Testis (tissue), 3 donors: ENCODE measurements around the gene PIR. TPM values are rescaled to one million over a fixed set of nuclear protein-coding genes. Genes with fewer than 3 reads are reported as not detected.

Experiments used
- DNase-seq: peaks from one replicate; pipeline ENCODE4 v3.0.0-alpha.2; 2019
- H3K27ac ChIP-seq, 2 donors: fragments of 200-600 bp; sonication (generic); one replicate each; pipeline ENCODE4 v1.5.1; 2019
- H3K27me3 ChIP-seq: fragments of 200-600 bp; sonication (generic); one replicate; pipeline ENCODE4 v1.5.1; 2019
- H3K36me3 ChIP-seq: fragments of 200-600 bp; sonication (generic); one replicate; pipeline ENCODE4 v1.5.1; 2017; ENCODE audit warnings: low read depth; ENCODE audit errors: missing control alignments
- H3K4me1 ChIP-seq: fragments of 200-600 bp; sonication (generic); one replicate; pipeline ENCODE4 v1.5.1; 2019
- H3K4me3 ChIP-seq, 2 donors: fragments of 200-600 bp; sonication (generic); one replicate each; pipeline ENCODE4 v1.5.1; 2017 to 2019
- H3K9me3 ChIP-seq: fragments of 200-600 bp; sonication (generic); one replicate; pipeline ENCODE4 v1.5.1; 2017
- POLR2A ChIP-seq: fragments of 450-650 bp; IDR thresholded peaks from one replicate; pipeline ENCODE4 v1.6.1; 2017; ENCODE audit warnings: antibody characterized with exemption, mild to moderate bottlenecking, moderate library complexity
- WGBS, 2 donors: methylation state at CpG; one replicate each; pipeline ENCODE4 v1.1.5; 2018; 5-methylcytosine and 5-hydroxymethylcytosine counted together
- intact Hi-C: fragments of 100-400 bp; cut with DNase I; formaldehyde crosslinking; loops from one replicate; pipeline ENCODE4 v1.15.1; 2023; ENCODE audit warnings: low total_unique reads
- polyA plus RNA-seq: library from polyadenylated mRNA; stranded (reverse); fragments of 350-450 nt; fragmentation: Illumina TruSeq; extraction: RNeasy Lipid Tissue Mini Kit (QIAGEN cat#74804); gene quantifications from one replicate; pipeline ENCODE4 v1.2.3, GENCODE V29; 2014; ENCODE audit warnings: low read depth, low replicate concordance; ENCODE audit not compliant: insufficient read depth
- total RNA-seq, 2 donors: library from RNA; depleted of rRNA; stranded (reverse); fragments of >200 nt; gene quantifications; one replicate each; pipeline ENCODE4 v1.2.3, GENCODE V29; 2016
- TF ChIP-seq, protein P1 (sequence below), 3 experiments: fragments of 450-650 bp in 2 of 3; fragments of 200-600 bp in 1 of 3; sonication (generic) in 1 of 3; IDR thresholded peaks; one replicate each; pipeline ENCODE4 v1.5.1; 2016 to 2019; ENCODE audit warnings: antibody characterized with exemption in 3 of 3, mild to moderate bottlenecking in 2 of 3, moderate library complexity in 1 of 3

The PIR gene
- total and polyA plus RNA-seq, 3 donors from 2014 or later = 9.7 to 11.0 (median 10.3) TPM

DNA sequence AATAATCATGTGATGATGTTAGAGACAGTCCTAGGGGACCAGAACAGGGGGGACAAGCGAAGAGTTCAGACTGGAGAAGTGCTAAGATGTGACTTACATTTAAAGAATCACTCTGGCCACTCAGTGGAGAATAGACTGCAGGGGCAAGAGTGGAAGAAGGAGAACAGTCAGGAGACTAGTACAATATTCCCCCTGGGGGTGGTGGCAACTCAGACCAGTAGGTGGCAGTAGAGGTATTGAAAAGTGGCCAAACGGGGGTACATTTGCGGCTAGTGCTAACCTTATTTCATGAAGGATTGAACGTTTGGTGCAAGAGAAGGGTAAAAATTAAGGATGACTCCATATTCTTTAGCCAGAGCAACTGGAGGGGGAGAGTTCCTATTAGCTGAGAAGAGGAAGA, 4.7 kb upstream of the PIR start:
- intact Hi-C loops = no loop called here
- Histone ChIP-seq H3K36me3 (no peaks in the 10 kb centered on the region), H3K27ac (no peak overlapping the region), H3K9me3 (no peaks in the 10 kb centered on the region), H3K4me1 (no peaks in the 10 kb centered on the region), H3K4me3 (no peak overlapping the region), H3K27me3 (no peaks in the 10 kb centered on the region)
- 33 to 43% methylated on average over 4 of the region's 4 CpGs for WGBS, 2 donors
- TF ChIP-seq, protein P1, sequence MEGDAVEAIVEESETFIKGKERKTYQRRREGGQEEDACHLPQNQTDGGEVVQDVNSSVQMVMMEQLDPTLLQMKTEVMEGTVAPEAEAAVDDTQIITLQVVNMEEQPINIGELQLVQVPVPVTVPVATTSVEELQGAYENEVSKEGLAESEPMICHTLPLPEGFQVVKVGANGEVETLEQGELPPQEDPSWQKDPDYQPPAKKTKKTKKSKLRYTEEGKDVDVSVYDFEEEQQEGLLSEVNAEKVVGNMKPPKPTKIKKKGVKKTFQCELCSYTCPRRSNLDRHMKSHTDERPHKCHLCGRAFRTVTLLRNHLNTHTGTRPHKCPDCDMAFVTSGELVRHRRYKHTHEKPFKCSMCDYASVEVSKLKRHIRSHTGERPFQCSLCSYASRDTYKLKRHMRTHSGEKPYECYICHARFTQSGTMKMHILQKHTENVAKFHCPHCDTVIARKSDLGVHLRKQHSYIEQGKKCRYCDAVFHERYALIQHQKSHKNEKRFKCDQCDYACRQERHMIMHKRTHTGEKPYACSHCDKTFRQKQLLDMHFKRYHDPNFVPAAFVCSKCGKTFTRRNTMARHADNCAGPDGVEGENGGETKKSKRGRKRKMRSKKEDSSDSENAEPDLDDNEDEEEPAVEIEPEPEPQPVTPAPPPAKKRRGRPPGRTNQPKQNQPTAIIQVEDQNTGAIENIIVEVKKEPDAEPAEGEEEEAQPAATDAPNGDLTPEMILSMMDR (IDR thresholded peaks at IDR 0.05) = peak in 2 of 3 experiments; percentile 26 to 39
- no peak for TF ChIP-seq POLR2A
- DNase-seq = peak; percentile 50

GRCh38 chrX:15496824-15497223, 3.7 kb upstream of the PIR start:
- H3K4me1 ChIP-seq = no peaks in the 10 kb centered on the region
- no peak overlapping the region for H3K27ac ChIP-seq
- no peak for TF ChIP-seq POLR2A
- TF ChIP-seq, protein P1 (IDR thresholded peaks at IDR 0.05) = no peak
- intact Hi-C loops = no loop called here
- no peaks in the 10 kb centered on the region for H3K27me3 ChIP-seq
- H3K9me3 ChIP-seq = no peaks in the 10 kb centered on the region
- WGBS, 2 donors = 45 to 55% methylated on average over 4 of the region's 4 CpGs
- H3K4me3 ChIP-seq = no peak overlapping the region
- no peak for DNase-seq
- no peaks in the 10 kb centered on the region for H3K36me3 ChIP-seq

GRCh38 chrX:15495801-15496200, 2.7 kb upstream of the PIR start:
- Histone ChIP-seq H3K4me1 (no peaks in the 10 kb centered on the region), H3K9me3 (no peaks in the 10 kb centered on the region), H3K36me3 (no peaks in the 10 kb centered on the region), H3K27me3 (no peaks in the 10 kb centered on the region), H3K4me3 (no peak overlapping the region), H3K27ac (no peak overlapping the region)
- intact Hi-C loops = no loop called here
- 72 to 83% methylated on average over 4 of the region's 4 CpGs for WGBS, 2 donors
- TF ChIP-seq POLR2A = no peak
- TF ChIP-seq, protein P1 (IDR thresholded peaks at IDR 0.05) = no peak
- DNase-seq = no peak

DNA sequence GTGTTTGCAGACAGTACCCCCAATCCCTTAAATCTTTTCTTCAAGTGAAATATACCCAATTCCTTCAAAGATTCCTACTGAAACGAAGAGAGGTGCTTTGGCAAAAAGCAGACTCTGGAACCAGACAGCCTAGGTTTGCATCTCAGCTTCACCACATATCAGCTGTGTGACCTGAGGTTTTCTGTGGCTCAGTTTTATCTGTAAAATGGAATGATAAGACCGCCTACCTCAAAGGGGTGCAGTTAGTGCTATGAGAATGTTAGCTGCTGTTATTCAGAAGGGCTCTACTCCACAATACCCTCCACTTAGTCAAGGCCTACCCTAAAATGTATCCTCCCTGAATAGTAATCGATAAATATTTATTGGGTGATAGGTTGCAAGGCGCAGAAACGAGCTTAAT, 664 bp downstream of the PIR start:
- peak overlapping the region in 1 of 2 donors; percentile 64 for H3K27ac ChIP-seq
- intact Hi-C loops = no loop called here
- 10 to 39% methylated on average over 2 to 5 of the region's 5 CpGs for WGBS, 2 donors
- H3K27me3 ChIP-seq = no peaks in the 10 kb centered on the region
- H3K9me3 ChIP-seq = no peaks in the 10 kb centered on the region
- no peaks in the 10 kb centered on the region for H3K36me3 ChIP-seq
- no peaks in the 10 kb centered on the region for H3K4me1 ChIP-seq
- TF ChIP-seq, protein P1 (IDR thresholded peaks at IDR 0.05) = no peak
- no peak for TF ChIP-seq POLR2A
- peak overlapping the region; percentile 45 to 66 for H3K4me3 ChIP-seq
- DNase-seq = no peak

DNA sequence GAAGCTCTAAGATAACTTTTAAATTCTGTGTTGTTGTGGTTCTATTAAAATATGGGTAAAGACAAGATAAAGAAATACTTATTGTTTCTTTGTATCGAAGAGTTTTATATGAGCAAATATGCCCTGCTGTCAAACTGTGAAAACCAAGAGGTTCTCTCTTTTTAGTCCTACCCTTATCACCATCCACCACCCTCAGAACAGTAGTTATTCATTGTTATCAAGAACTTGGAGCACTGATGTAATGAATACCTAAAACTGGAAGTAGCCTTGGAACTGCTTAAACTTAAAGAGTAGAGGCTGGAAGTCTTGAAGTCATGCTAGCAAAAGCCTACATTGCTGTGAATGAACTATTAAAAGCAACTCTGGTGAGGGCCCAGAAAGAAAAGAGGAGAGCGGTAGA, 9.2 kb downstream of the PIR start:
- Histone ChIP-seq H3K36me3 (no peaks in the 10 kb centered on the region), H3K4me1 (no peaks in the 10 kb centered on the region), H3K4me3 (no peak overlapping the region), H3K9me3 (no peaks in the 10 kb centered on the region), H3K27me3 (no peaks in the 10 kb centered on the region), H3K27ac (no peak overlapping the region)
- TF ChIP-seq, protein P1 (IDR thresholded peaks at IDR 0.05) = no peak
- TF ChIP-seq POLR2A = no peak
- intact Hi-C loops = no loop called here
- WGBS, 2 donors = 86 to 87% methylated on average over 2 of the region's 2 CpGs
- DNase-seq = no peak
